Testis (tissue), 3 donors: Measurements from ENCODE around the gene TIMM17A. TPM values are rescaled to one million over a fixed set of nuclear protein-coding genes. Genes with fewer than 3 reads are reported as not detected.

Experiments
- DNase-seq: peaks from one replicate; pipeline ENCODE4 v3.0.0-alpha.2; 2019
- H3K27ac ChIP-seq, 2 donors: fragments of 200-600 bp; sonication (generic); one replicate each; pipeline ENCODE4 v1.5.1; 2019
- H3K27me3 ChIP-seq: fragments of 200-600 bp; sonication (generic); one replicate; pipeline ENCODE4 v1.5.1; 2019
- H3K36me3 ChIP-seq: fragments of 200-600 bp; sonication (generic); one replicate; pipeline ENCODE4 v1.5.1; 2017; ENCODE audit warnings: low read depth; ENCODE audit errors: missing control alignments
- H3K4me1 ChIP-seq: fragments of 200-600 bp; sonication (generic); one replicate; pipeline ENCODE4 v1.5.1; 2019
- H3K4me3 ChIP-seq, 2 donors: fragments of 200-600 bp; sonication (generic); one replicate each; pipeline ENCODE4 v1.5.1; 2017 to 2019
- H3K9me3 ChIP-seq: fragments of 200-600 bp; sonication (generic); one replicate; pipeline ENCODE4 v1.5.1; 2017
- CTCF ChIP-seq, 3 experiments: fragments of 450-650 bp in 2 of 3; fragments of 200-600 bp in 1 of 3; sonication (generic) in 1 of 3; IDR thresholded peaks; one replicate each; pipeline ENCODE4 v1.5.1; 2016 to 2019; ENCODE audit warnings: antibody characterized with exemption in 3 of 3, mild to moderate bottlenecking in 2 of 3, moderate library complexity in 1 of 3
- POLR2A ChIP-seq: fragments of 450-650 bp; IDR thresholded peaks from one replicate; pipeline ENCODE4 v1.6.1; 2017; ENCODE audit warnings: antibody characterized with exemption, mild to moderate bottlenecking, moderate library complexity
- WGBS, 2 donors: methylation state at CpG; one replicate each; pipeline ENCODE4 v1.1.5; 2018; 5-methylcytosine and 5-hydroxymethylcytosine counted together
- intact Hi-C: fragments of 100-400 bp; cut with DNase I; formaldehyde crosslinking; loops from one replicate; pipeline ENCODE4 v1.15.1; 2023; ENCODE audit warnings: low total_unique reads
- polyA plus RNA-seq: library from polyadenylated mRNA; stranded (reverse); fragments of 350-450 nt; fragmentation: Illumina TruSeq; extraction: RNeasy Lipid Tissue Mini Kit (QIAGEN cat#74804); gene quantifications from one replicate; pipeline ENCODE4 v1.2.3, GENCODE V29; 2014; ENCODE audit warnings: low read depth, low replicate concordance; ENCODE audit not compliant: insufficient read depth
- total RNA-seq, 2 donors: library from RNA; depleted of rRNA; stranded (reverse); fragments of >200 nt; gene quantifications; one replicate each; pipeline ENCODE4 v1.2.3, GENCODE V29; 2016

The TIMM17A gene
- total and polyA plus RNA-seq, 3 donors from 2014 or later, result 22.7 to 42.5 (median 24.7) TPM

GRCh38 chr1:201999625-202000238 is 44.4 kb downstream of the TIMM17A start:
- H3K27me3 ChIP-seq, result no peaks in the 10 kb centered on the region
- no peak overlapping the region for H3K4me3 ChIP-seq
- WGBS, 2 donors, result 64 to 67% methylated on average over 16 of the region's 16 CpGs
- intact Hi-C loops, result no loop called here
- H3K9me3 ChIP-seq, result no peaks in the 10 kb centered on the region
- no peak for DNase-seq
- H3K4me1 ChIP-seq, result no peaks in the 10 kb centered on the region
- peak; percentile 25 to 67 (median 56) for TF ChIP-seq CTCF (IDR thresholded peaks at IDR 0.05)
- no peak for TF ChIP-seq POLR2A
- no peaks in the 10 kb centered on the region for H3K36me3 ChIP-seq
- no peak overlapping the region for H3K27ac ChIP-seq

DNA sequence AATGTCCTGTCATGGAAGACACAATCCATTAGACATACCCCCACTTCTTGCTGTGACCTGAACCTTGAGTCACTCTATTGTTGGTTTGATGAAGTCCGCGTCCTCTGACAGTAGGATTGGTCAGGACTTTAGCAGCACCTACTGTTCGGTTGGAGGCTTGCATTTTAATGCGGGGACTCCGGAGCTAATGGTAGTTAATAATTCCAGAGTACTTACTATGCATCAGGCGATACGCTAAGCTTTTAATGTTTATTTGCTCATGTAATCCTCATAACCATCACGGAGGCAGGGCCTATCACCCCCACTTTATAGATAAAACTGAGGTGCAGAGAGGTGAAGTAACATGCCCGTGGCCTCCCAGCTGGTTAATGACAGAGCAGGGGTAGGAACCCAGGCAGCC is 47.2 kb downstream of the TIMM17A start:
- Histone ChIP-seq H3K4me3 (no peak overlapping the region), H3K27me3 (no peaks in the 10 kb centered on the region), H3K9me3 (no peaks in the 10 kb centered on the region), H3K27ac (no peak overlapping the region), H3K4me1 (no peaks in the 10 kb centered on the region), H3K36me3 (no peaks in the 10 kb centered on the region)
- no peak for TF ChIP-seq POLR2A
- TF ChIP-seq CTCF (IDR thresholded peaks at IDR 0.05), result no peak
- DNase-seq, result no peak
- intact Hi-C loops, result no loop called here
- whole genome bisulfite sequencing, 2 donors, result 80 to 81% methylated on average over 9 of the region's 9 CpGs

DNA sequence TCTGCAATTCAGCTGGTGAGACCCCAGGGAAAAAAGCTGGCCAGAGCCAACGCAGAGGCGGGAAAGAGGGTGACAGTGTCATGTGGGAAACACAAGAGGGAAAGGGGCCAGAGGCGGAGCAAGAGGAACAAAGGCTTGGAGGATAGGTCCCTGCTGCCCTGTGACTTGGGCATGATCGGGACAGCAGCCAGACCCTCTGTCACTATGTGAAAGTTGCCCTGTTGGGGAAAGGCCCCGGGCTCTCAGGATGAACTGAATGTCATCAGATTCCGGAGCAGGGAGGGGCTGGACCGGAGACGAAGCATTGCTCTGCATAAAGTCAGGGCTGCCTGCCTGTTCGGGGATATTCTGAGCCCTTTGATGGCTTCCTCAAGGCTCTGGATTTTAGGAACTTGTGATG is 49.4 kb downstream of the TIMM17A start:
- Histone ChIP-seq H3K4me1 (peaks cover 4% of the 10 kb centered on the region), H3K36me3 (no peaks in the 10 kb centered on the region), H3K27me3 (no peaks in the 10 kb centered on the region), H3K9me3 (no peaks in the 10 kb centered on the region), H3K4me3 (no peak overlapping the region), H3K27ac (no peak overlapping the region)
- no peak for DNase-seq
- 90 to 94% methylated on average over 9 of the region's 9 CpGs for WGBS, 2 donors
- intact Hi-C loops, result no loop called here
- TF ChIP-seq CTCF (IDR thresholded peaks at IDR 0.05) (no peak), POLR2A (no peak)

GRCh38 chr1:202005958-202006357 is 50.7 kb downstream of the TIMM17A start:
- H3K4me1 ChIP-seq, result peaks cover 4% of the 10 kb centered on the region
- 73 to 77% methylated on average over 2 of the region's 2 CpGs for WGBS, 2 donors
- H3K9me3 ChIP-seq, result no peaks in the 10 kb centered on the region
- no peak overlapping the region for H3K27ac ChIP-seq
- H3K4me3 ChIP-seq, result no peak overlapping the region
- no peaks in the 10 kb centered on the region for H3K36me3 ChIP-seq
- no peak for TF ChIP-seq POLR2A
- TF ChIP-seq CTCF (IDR thresholded peaks at IDR 0.05), result peak; percentile 26 to 35 (median 32)
- DNase-seq, result no peak
- intact Hi-C loops, result no loop called here
- no peaks in the 10 kb centered on the region for H3K27me3 ChIP-seq

DNA sequence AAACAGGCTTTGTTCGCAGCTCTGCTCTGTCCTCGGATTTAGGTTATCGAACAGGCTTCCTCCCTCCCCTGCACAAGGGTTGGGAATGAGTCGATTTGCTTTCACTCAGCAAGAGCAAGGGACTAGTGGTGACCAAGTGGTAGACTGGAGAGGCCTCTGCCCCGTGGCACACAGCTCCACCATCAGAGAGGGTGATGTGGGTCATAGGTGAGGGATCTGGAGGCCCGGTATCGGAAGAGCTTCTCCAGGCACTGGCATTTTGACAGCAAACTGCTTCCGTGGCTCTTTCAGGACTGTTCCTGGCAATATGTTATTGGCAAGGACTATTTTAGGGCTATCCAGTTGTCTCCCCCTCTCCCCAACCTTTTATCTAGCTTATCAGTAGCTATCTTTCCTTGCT is 52.0 kb downstream of the TIMM17A start:
- no peak for TF ChIP-seq POLR2A
- H3K27me3 ChIP-seq, result no peaks in the 10 kb centered on the region
- intact Hi-C loops, result no loop called here
- H3K36me3 ChIP-seq, result no peaks in the 10 kb centered on the region
- no peak overlapping the region for H3K27ac ChIP-seq
- no peaks in the 10 kb centered on the region for H3K9me3 ChIP-seq
- H3K4me1 ChIP-seq, result peaks cover 4% of the 10 kb centered on the region
- DNase-seq, result no peak
- no peak overlapping the region for H3K4me3 ChIP-seq
- WGBS, 2 donors, result 56 to 61% methylated on average over 7 to 8 of the region's 8 CpGs
